ENCODE data around the gene IGDCC3. TPM values are rescaled to one million over a fixed set of nuclear protein-coding genes. Genes with fewer than 3 reads are reported as not detected.

The IGDCC3 gene
- total and polyA plus RNA-seq, 2 of the 8 experiments (the other 6 are each of a cell fraction or from before 2014, with no cell fraction given), result 26.8 to 45.7 TPM

DNA sequence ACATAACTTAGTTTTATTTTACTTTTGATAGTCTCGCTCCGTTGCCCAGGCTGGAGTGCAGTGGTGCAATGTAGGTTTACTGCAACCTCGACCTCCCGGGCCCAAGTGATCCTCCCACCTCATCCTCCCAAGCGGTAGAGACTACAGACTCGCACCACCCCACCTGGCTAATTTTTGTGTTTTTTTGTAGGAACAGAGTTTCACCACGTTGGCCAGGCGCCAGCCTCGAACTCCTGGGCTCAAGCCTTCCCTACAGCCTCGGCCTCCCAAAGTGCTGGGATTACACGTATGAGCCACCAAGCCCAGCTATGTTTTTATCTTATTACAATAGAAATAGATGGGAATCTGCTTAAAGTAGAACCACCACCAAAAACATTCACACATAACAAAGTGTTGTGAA lies 79.1 kb downstream of the IGDCC3 start:
- ChIA-PET CTCF (ENCODE audit: partially characterized antibody) (interaction anchor here (0.6 to 4.8 kb wide), 8 partner anchors 9 to 132 kb away, joined by 3 to 33 read pairs (median 4); partner anchors contain the start of gene PARP16), POLR2A (ENCODE audit: partially characterized antibody) (interaction anchor here (1.3 to 8.3 kb wide), 5 partner anchors 9 to 111 kb away, joined by 3 to 123 read pairs (median 7); partner anchors contain the start of genes CLPX and PARP16)
- H2BK12ac ChIP-seq (ENCODE audit: low read depth, low read length), result no peak overlapping the region
- H3K18ac ChIP-seq (ENCODE audit: extremely low read depth, low read length), result no peak overlapping the region
- no peak overlapping the region for H4K5ac ChIP-seq (ENCODE audit: insufficient read length, low read depth, low read length)
- H3K4me1 ChIP-seq (replicated peaks in 1 of 4; ENCODE audit: control insufficient read depth in 3 of 4, insufficient read depth in 4 of 4, low read length in 3 of 4), result peaks cover 0 to 4% (median under 1%) of the 10 kb centered on the region in 4 experiments; a peak in 1 of 7 replicates
- no peak overlapping the region for H4K8ac ChIP-seq (ENCODE audit: extremely low read depth, insufficient read depth, low read length)
- no peak overlapping the region for H2BK120ac ChIP-seq (replicated peaks; ENCODE audit: low read depth, low read length)
- no peak overlapping the region for H3K27ac ChIP-seq (ENCODE audit: low read depth, low read length)
- no peak overlapping the region for H2AK5ac ChIP-seq (ENCODE audit: low read depth, low read length)
- DNase-seq (ENCODE audit: low read depth in 1 of 2, low spot score in 2 of 2), result no peak
- 95% methylated on average over 11 of the region's 11 CpGs; no CpG with 5 or more reads in 1 of the 2 experiments for WGBS, 2 experiments (ENCODE audit: extremely low coverage in 1 of 2, insufficient coverage in 1 of 2, insufficient read length in 1 of 2, insufficient replicate concordance in 2 of 2, low coverage in 1 of 2, low lambda C conversion rate in 2 of 2, missing lambda C conversion rate in 1 of 2)
- H3K36me3 ChIP-seq (ENCODE audit: control insufficient read depth in 2 of 4, insufficient read depth in 4 of 4, low read length in 3 of 4), result no peaks in the 10 kb centered on the region
- no peak overlapping the region for H3K9ac ChIP-seq (replicated peaks in 1 of 4; ENCODE audit: extremely low read depth in 1 of 4, low read depth in 3 of 4, low read length in 3 of 4)
- H3K14ac ChIP-seq (ENCODE audit: insufficient read length), result no peak overlapping the region
- H2BK20ac ChIP-seq (ENCODE audit: low read length), result no peak overlapping the region
- no peak overlapping the region for H2AFZ ChIP-seq (ENCODE audit: low read length)
- peaks cover 0 to 2% of the 10 kb centered on the region in 2 experiments; a peak in 1 of 4 replicates for H3K9me3 ChIP-seq (ENCODE audit: insufficient read depth in 2 of 2, low read depth in 1 of 2, low read length in 1 of 2)
- no peak overlapping the region for H3K23ac ChIP-seq (ENCODE audit: insufficient read length)
- FAIRE-seq, result no peak
- 0 out of 2 replicates have a peak, but pooled peaks cover 2% of the 10 kb centered on the region for H3K23me2 ChIP-seq (ENCODE audit: low read depth, low read length)
- no peak overlapping the region for H3K4me3 ChIP-seq (ENCODE audit: extremely low read depth in 1 of 4, insufficient read depth in 2 of 4, low read depth in 3 of 4, low read length in 4 of 4)
- no peak overlapping the region for H3K4me2 ChIP-seq (ENCODE audit: insufficient read depth in 1 of 2, low read depth in 2 of 2, low read length in 2 of 2)
- H4K20me1 ChIP-seq (replicated peaks in 1 of 2; ENCODE audit: control insufficient read depth in 1 of 2, insufficient read depth in 2 of 2, low read length in 2 of 2), result no peaks in the 10 kb centered on the region
- no peaks in the 10 kb centered on the region for H3K27me3 ChIP-seq (replicated peaks in 1 of 4; ENCODE audit: control insufficient read depth in 3 of 4, extremely low read depth in 1 of 4, insufficient read depth in 3 of 4, low read length in 3 of 4)
- no peaks in the 10 kb centered on the region for H3K79me2 ChIP-seq (ENCODE audit: control insufficient read depth in 1 of 2, insufficient read depth in 2 of 2, low read length in 2 of 2)
- H3K79me1 ChIP-seq (ENCODE audit: low read depth, low read length), result no peaks in the 10 kb centered on the region
- H3K56ac ChIP-seq (replicated peaks; ENCODE audit: insufficient read length, low read depth, low read length), result no peak overlapping the region
- no peak overlapping the region for H2BK5ac ChIP-seq (ENCODE audit: low read depth, low read length)
- H4K91ac ChIP-seq (replicated peaks; ENCODE audit: insufficient read length, low read length), result no peak overlapping the region
- no peak overlapping the region for H3K4ac ChIP-seq (replicated peaks; ENCODE audit: insufficient read length, low read depth, low read length)
- H2BK15ac ChIP-seq (ENCODE audit: low read length), result no peak overlapping the region
- TF ChIP-seq CTBP2 (IDR thresholded peaks at IDR 0.05; ENCODE audit: borderline replicate concordance, insufficient read depth, insufficient read length, low read length) (no peak), KDM1A (IDR thresholded peaks at IDR 0.05; ENCODE audit: borderline replicate concordance, low read length) (no peak), HDAC6 (IDR thresholded peaks at IDR 0.05; ENCODE audit: low read depth, low read length) (no peak), RBBP5 (IDR thresholded peaks at IDR 0.05; ENCODE audit: borderline replicate concordance, low read depth, low read length) (no peak), CEBPB (IDR thresholded peaks at IDR 0.05; ENCODE audit: low read depth, low read length) (no peak), GTF2F1 (IDR thresholded peaks at IDR 0.05; ENCODE audit: borderline replicate concordance, low read depth, low read length) (no peak), POLR2AphosphoS5 (IDR thresholded peaks at IDR 0.05; ENCODE audit: low read depth, low read length) (no peak), SIX5 (IDR thresholded peaks at IDR 0.05; ENCODE audit: low read depth, low read length) (no peak), GABPA (IDR thresholded peaks at IDR 0.05; ENCODE audit: borderline replicate concordance, insufficient read depth, low read length) (no peak), BACH1 (IDR thresholded peaks at IDR 0.05; ENCODE audit: low read length) (no peak), SAP30 (IDR thresholded peaks at IDR 0.05; ENCODE audit: insufficient read depth, insufficient replicate concordance, low read length) (no peak)
- TF ChIP-seq, protein P1, sequence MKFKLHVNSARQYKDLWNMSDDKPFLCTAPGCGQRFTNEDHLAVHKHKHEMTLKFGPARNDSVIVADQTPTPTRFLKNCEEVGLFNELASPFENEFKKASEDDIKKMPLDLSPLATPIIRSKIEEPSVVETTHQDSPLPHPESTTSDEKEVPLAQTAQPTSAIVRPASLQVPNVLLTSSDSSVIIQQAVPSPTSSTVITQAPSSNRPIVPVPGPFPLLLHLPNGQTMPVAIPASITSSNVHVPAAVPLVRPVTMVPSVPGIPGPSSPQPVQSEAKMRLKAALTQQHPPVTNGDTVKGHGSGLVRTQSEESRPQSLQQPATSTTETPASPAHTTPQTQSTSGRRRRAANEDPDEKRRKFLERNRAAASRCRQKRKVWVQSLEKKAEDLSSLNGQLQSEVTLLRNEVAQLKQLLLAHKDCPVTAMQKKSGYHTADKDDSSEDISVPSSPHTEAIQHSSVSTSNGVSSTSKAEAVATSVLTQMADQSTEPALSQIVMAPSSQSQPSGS (IDR thresholded peaks at IDR 0.05; ENCODE audit: low read length), result no peak

All from H1 (cell line).